ENCODE data around the gene MGLL. TPM values are rescaled to one million over a fixed set of nuclear protein-coding genes. Genes with fewer than 3 reads are reported as not detected.

The MGLL gene
- total and polyA plus RNA-seq, 4 experiments from 2014 or later: 0.77 to 4.8 (median 2.3) TPM

- DNase-seq: no peak
- Histone ChIP-seq H3K9me3 (ENCODE audit: control insufficient read depth in 1 of 2, low read length in 2 of 2) (no peaks in the 10 kb centered on the region), H3K4me3 (ENCODE audit: low read length in 2 of 2) (no peak overlapping the region), H3K27ac (ENCODE audit: low read depth, low read length) (no peak overlapping the region), H3K27me3 (ENCODE audit: insufficient read depth, low read length) (no peaks in the 10 kb centered on the region), H3K36me3 (ENCODE audit: insufficient read depth, low read length) (no peaks in the 10 kb centered on the region), H3K4me1 (ENCODE audit: insufficient read depth, low read length) (no peaks in the 10 kb centered on the region)
- POLR2A ChIA-PET (ENCODE audit: partially characterized antibody): no interaction called here
- Mint-ChIP-seq H3K27ac (no peak overlapping the region), H3K9me3 (no peaks in the 10 kb centered on the region), H3K27me3 (peaks cover 15 to 16% of the 10 kb centered on the region in 2 donors), H3K36me3 (no peaks in the 10 kb centered on the region), H3K4me1 (peaks cover 0 to 2% (median 0%) of the 10 kb centered on the region in 4 donors), H3K4me3 (no peak overlapping the region)
- CTCF ChIA-PET (ENCODE audit: partially characterized antibody): no interaction called here
- intact Hi-C loops (cut with micrococcal nuclease): no loop called here
These were observed 34.5 kb downstream of the MGLL start for GRCh38 chr3:127787571-127788365.

GRCh38 chr3:127787071-127787490 is 35.2 kb downstream of the MGLL start:
- Histone ChIP-seq H3K9me3 (ENCODE audit: control insufficient read depth in 1 of 2, low read length in 2 of 2) (no peaks in the 10 kb centered on the region), H3K27me3 (ENCODE audit: insufficient read depth, low read length) (no peaks in the 10 kb centered on the region), H3K36me3 (ENCODE audit: insufficient read depth, low read length) (no peaks in the 10 kb centered on the region), H3K4me3 (ENCODE audit: low read length in 2 of 2) (no peak overlapping the region), H3K4me1 (ENCODE audit: insufficient read depth, low read length) (no peaks in the 10 kb centered on the region), H3K27ac (ENCODE audit: low read depth, low read length) (no peak overlapping the region)
- Mint-ChIP-seq H3K27ac (no peak overlapping the region), H3K9me3 (no peaks in the 10 kb centered on the region), H3K4me3 (no peak overlapping the region), H3K4me1 (peaks cover 0 to 2% (median 0%) of the 10 kb centered on the region in 4 donors), H3K27me3 (peaks cover 14 to 19% of the 10 kb centered on the region in 2 donors), H3K36me3 (no peaks in the 10 kb centered on the region)
- no peak for DNase-seq
- CTCF ChIA-PET (ENCODE audit: partially characterized antibody): no interaction called here
- intact Hi-C loops (cut with micrococcal nuclease): no loop called here
- POLR2A ChIA-PET (ENCODE audit: partially characterized antibody): no interaction called here

- Mint-ChIP-seq H3K9me3 (no peaks in the 10 kb centered on the region), H3K4me1 (peaks cover 0 to 2% (median 0%) of the 10 kb centered on the region in 4 donors), H3K4me3 (no peak overlapping the region), H3K27me3 (peaks cover 8 to 18% of the 10 kb centered on the region in 2 donors), H3K36me3 (no peaks in the 10 kb centered on the region), H3K27ac (peak overlapping the region in 1 of 7 donors; percentile 35)
- Histone ChIP-seq H3K27me3 (ENCODE audit: insufficient read depth, low read length) (no peaks in the 10 kb centered on the region), H3K9me3 (ENCODE audit: control insufficient read depth in 1 of 2, low read length in 2 of 2) (no peaks in the 10 kb centered on the region), H3K4me3 (ENCODE audit: low read length in 2 of 2) (no peak overlapping the region), H3K4me1 (ENCODE audit: insufficient read depth, low read length) (no peaks in the 10 kb centered on the region), H3K27ac (ENCODE audit: low read depth, low read length) (no peak overlapping the region), H3K36me3 (ENCODE audit: insufficient read depth, low read length) (no peaks in the 10 kb centered on the region)
- ChIA-PET POLR2A (ENCODE audit: partially characterized antibody) (no interaction called here), CTCF (ENCODE audit: partially characterized antibody) (no interaction called here)
- no peak for DNase-seq
- intact Hi-C loops (cut with micrococcal nuclease): no loop called here
These were observed 35.8 kb downstream of the MGLL start for GRCh38 chr3:127786353-127787070.

- intact Hi-C loops (cut with micrococcal nuclease): no loop called here
- Histone ChIP-seq H3K36me3 (ENCODE audit: insufficient read depth, low read length) (no peaks in the 10 kb centered on the region), H3K27ac (ENCODE audit: low read depth, low read length) (no peak overlapping the region), H3K9me3 (ENCODE audit: control insufficient read depth in 1 of 2, low read length in 2 of 2) (no peaks in the 10 kb centered on the region), H3K27me3 (ENCODE audit: insufficient read depth, low read length) (no peaks in the 10 kb centered on the region), H3K4me3 (ENCODE audit: low read length in 2 of 2) (no peak overlapping the region), H3K4me1 (ENCODE audit: insufficient read depth, low read length) (no peaks in the 10 kb centered on the region)
- Mint-ChIP-seq H3K9me3 (no peaks in the 10 kb centered on the region), H3K36me3 (no peaks in the 10 kb centered on the region), H3K4me3 (no peak overlapping the region), H3K27ac (no peak overlapping the region), H3K27me3 (peaks cover 4 to 16% of the 10 kb centered on the region in 2 donors), H3K4me1 (no peaks in the 10 kb centered on the region)
- DNase-seq: no peak
- ChIA-PET CTCF (ENCODE audit: partially characterized antibody) (no interaction called here), POLR2A (ENCODE audit: partially characterized antibody) (no interaction called here)
These were observed 36.5 kb downstream of the MGLL start for GRCh38 chr3:127785711-127786265.

- H3K9me3 Mint-ChIP-seq: no peaks in the 10 kb centered on the region
- Histone ChIP-seq H3K9me3 (ENCODE audit: control insufficient read depth in 1 of 2, low read length in 2 of 2) (no peaks in the 10 kb centered on the region), H3K27me3 (ENCODE audit: insufficient read depth, low read length) (no peaks in the 10 kb centered on the region), H3K4me1 (ENCODE audit: insufficient read depth, low read length) (no peaks in the 10 kb centered on the region), H3K36me3 (ENCODE audit: insufficient read depth, low read length) (no peaks in the 10 kb centered on the region), H3K27ac (ENCODE audit: low read depth, low read length) (no peak overlapping the region), H3K4me3 (ENCODE audit: low read length in 2 of 2) (no peak overlapping the region)
- no peaks in the 10 kb centered on the region for H3K4me1 Mint-ChIP-seq
- no peaks in the 10 kb centered on the region for H3K36me3 Mint-ChIP-seq
- DNase-seq: no peak
- CTCF ChIA-PET (ENCODE audit: partially characterized antibody): no interaction called here
- no peak overlapping the region for H3K27ac Mint-ChIP-seq
- peaks cover 4 to 9% of the 10 kb centered on the region in 2 donors for H3K27me3 Mint-ChIP-seq
- POLR2A ChIA-PET (ENCODE audit: partially characterized antibody): no interaction called here
- H3K4me3 Mint-ChIP-seq: no peak overlapping the region
- intact Hi-C loops (cut with micrococcal nuclease): no loop called here
These were observed 37.2 kb downstream of the MGLL start for GRCh38 chr3:127784865-127785710.

- no peaks in the 10 kb centered on the region for H3K9me3 Mint-ChIP-seq
- Histone ChIP-seq H3K4me1 (ENCODE audit: insufficient read depth, low read length) (no peaks in the 10 kb centered on the region), H3K36me3 (ENCODE audit: insufficient read depth, low read length) (no peaks in the 10 kb centered on the region), H3K4me3 (ENCODE audit: low read length in 2 of 2) (no peak overlapping the region), H3K27me3 (ENCODE audit: insufficient read depth, low read length) (no peaks in the 10 kb centered on the region), H3K27ac (ENCODE audit: low read depth, low read length) (no peak overlapping the region), H3K9me3 (ENCODE audit: control insufficient read depth in 1 of 2, low read length in 2 of 2) (no peaks in the 10 kb centered on the region)
- intact Hi-C loops (cut with micrococcal nuclease): no loop called here
- CTCF ChIA-PET (ENCODE audit: partially characterized antibody): no interaction called here
- H3K4me1 Mint-ChIP-seq: no peaks in the 10 kb centered on the region
- POLR2A ChIA-PET (ENCODE audit: partially characterized antibody): no interaction called here
- peaks cover 1 to 8% of the 10 kb centered on the region in 2 donors for H3K27me3 Mint-ChIP-seq
- DNase-seq: no peak
- H3K4me3 Mint-ChIP-seq: no peak overlapping the region
- H3K27ac Mint-ChIP-seq: no peak overlapping the region
- H3K36me3 Mint-ChIP-seq: no peaks in the 10 kb centered on the region
These were observed 38.0 kb downstream of the MGLL start for GRCh38 chr3:127784283-127784682.

- Histone ChIP-seq H3K27me3 (ENCODE audit: insufficient read depth, low read length) (no peaks in the 10 kb centered on the region), H3K36me3 (ENCODE audit: insufficient read depth, low read length) (no peaks in the 10 kb centered on the region), H3K27ac (ENCODE audit: low read depth, low read length) (no peak overlapping the region), H3K4me3 (ENCODE audit: low read length in 2 of 2) (no peak overlapping the region), H3K9me3 (ENCODE audit: control insufficient read depth in 1 of 2, low read length in 2 of 2) (no peaks in the 10 kb centered on the region), H3K4me1 (ENCODE audit: insufficient read depth, low read length) (no peaks in the 10 kb centered on the region)
- Mint-ChIP-seq H3K27me3 (peaks cover 1 to 8% of the 10 kb centered on the region in 2 donors), H3K27ac (no peak overlapping the region), H3K36me3 (no peaks in the 10 kb centered on the region), H3K4me1 (no peaks in the 10 kb centered on the region), H3K4me3 (no peak overlapping the region), H3K9me3 (no peaks in the 10 kb centered on the region)
- DNase-seq: no peak
- CTCF ChIA-PET (ENCODE audit: partially characterized antibody): no interaction called here
- POLR2A ChIA-PET (ENCODE audit: partially characterized antibody): no interaction called here
- intact Hi-C loops (cut with micrococcal nuclease): no loop called here
These were observed 38.6 kb downstream of the MGLL start for GRCh38 chr3:127783642-127784160.
